K562 (cell line): Measurements from ENCODE around the gene CD101. TPM values are rescaled to one million over a fixed set of nuclear protein-coding genes. Genes with fewer than 3 reads are reported as not detected.

Experiments used
- ATAC-seq: fragments of 200-7000 bp; cut with Tn5 transposase; 3 replicates; pipeline ENCODE4 v1.9.1; 2020; ENCODE audit warnings: moderate library complexity
- BruUV-seq: library from RNA; stranded (reverse); fragments of 400-500 nt; replicated peaks from 2 replicates; lab custom pipeline; 2021; lab: Mats Ljungman, UMichigan
- CTCF ChIA-PET: fragments of 300-600 bp; formaldehyde crosslinking; extraction: SDS; loops from one replicate; lab custom pipeline; 2021; ENCODE audit warnings: low intra/inter-chr PET ratio; lab: Yijun Ruan, JAX
- POLR2A ChIA-PET: fragments of 300-600, 350-650 bp; sonication (Branson Sonifier 250); formaldehyde crosslinking; extraction: SDS; loops from one replicate; lab custom pipeline; 2021; ENCODE audit warnings: antibody characterized with exemption, inconsistent platforms; lab: Yijun Ruan, JAX
- DNase-seq, 4 experiments: peaks; one replicate each; pipeline versions ENCODE4 v3.0.0 to v3.0.0-alpha.2; 2011 to 2018; ENCODE audit warnings: low spot score in 3 of 4, mixed read lengths in 3 of 4; ENCODE audit errors: extremely low read depth in 1 of 4
- FAIRE-seq: peaks from 2 replicates; lab custom pipeline; 2011; peaks lifted over from hg19 to GRCh38; lab: Jason Lieb, UNC
- H2AFZ ChIP-seq: 2 replicates; pipeline ENCODE4 v1.6.0; 2011; ENCODE audit warnings: low read depth, low read length, control low read depth, inconsistent platforms
- H3K27ac ChIP-seq: fragments of 200-600 bp; 3 replicates; pipeline ENCODE4 v1.8.0; 2011; ENCODE audit warnings: low read depth, mild to moderate bottlenecking, control low read depth, inconsistent platforms, low read length, moderate library complexity, mixed read lengths; ENCODE audit errors: extremely low read depth
- H3K27me3 ChIP-seq, 2 experiments: fragments of 300-600 bp in 1 of 2; 2 replicates in 1 of 2; 3 replicates in 1 of 2; pipeline versions ENCODE4 v1.6.0 to v1.8.0; 2011; ENCODE audit warnings: inconsistent platforms in 2 of 2, low read length in 2 of 2, mild to moderate bottlenecking in 1 of 2, mixed read lengths in 1 of 2, moderate library complexity in 1 of 2; ENCODE audit not compliant: control insufficient read depth in 2 of 2, insufficient read depth in 2 of 2
- H3K36me3 ChIP-seq: fragments of 300-600 bp; 3 replicates; pipeline ENCODE4 v1.8.0; 2011; ENCODE audit warnings: mild to moderate bottlenecking, low read length, inconsistent platforms; ENCODE audit not compliant: control insufficient read depth, insufficient read depth
- H3K4me1 ChIP-seq, 2 experiments: fragments of 200-600 bp in 1 of 2; replicated peaks in 1 of 2; 2 replicates in 1 of 2; 3 replicates in 1 of 2; pipeline versions ENCODE4 v1.5.1 to v1.8.0; 2011; ENCODE audit warnings: inconsistent platforms in 2 of 2, low read length in 2 of 2, mild to moderate bottlenecking in 1 of 2, mixed read lengths in 1 of 2, moderate library complexity in 1 of 2; ENCODE audit not compliant: control insufficient read depth in 2 of 2, insufficient read depth in 2 of 2
- H3K4me2 ChIP-seq: 2 replicates; pipeline ENCODE4 v1.6.1; 2011; ENCODE audit warnings: low read length, control low read depth, inconsistent platforms, mixed read lengths; ENCODE audit not compliant: insufficient read depth
- H3K4me3 ChIP-seq: fragments of 200-600 bp; sonication (generic), shearing (Covaris generic); 2 replicates; pipeline ENCODE4 v1.5.1; 2016; ENCODE audit warnings: control low read depth, inconsistent platforms
- H3K79me2 ChIP-seq: fragments of 200-600 bp; 3 replicates; pipeline ENCODE4 v1.8.0; 2011; ENCODE audit warnings: low read length, inconsistent platforms; ENCODE audit not compliant: control insufficient read depth, insufficient read depth
- H3K9ac ChIP-seq, 2 experiments: 2 replicates each; pipeline versions ENCODE4 v1.6.0 to v1.6.1; 2011; ENCODE audit warnings: low read depth in 2 of 2, low read length in 2 of 2, control low read depth in 1 of 2, inconsistent platforms in 1 of 2, mild to moderate bottlenecking in 1 of 2, mixed read lengths in 1 of 2; ENCODE audit not compliant: insufficient read depth in 1 of 2
- H3K9me1 ChIP-seq: one replicate; pipeline ENCODE4 v1.6.0; 2011; ENCODE audit warnings: inconsistent platforms, mild to moderate bottlenecking, low read length, moderate library complexity; ENCODE audit not compliant: control insufficient read depth, insufficient read depth
- H3K9me3 ChIP-seq: replicated peaks from 2 replicates; pipeline ENCODE4 v1.5.1; 2011; ENCODE audit warnings: low read depth, low read length, inconsistent platforms; ENCODE audit not compliant: control insufficient read depth, insufficient read depth
- H4K20me1 ChIP-seq: replicated peaks from 2 replicates; pipeline ENCODE4 v1.6.1; 2011; ENCODE audit warnings: low read length, inconsistent platforms, mixed read lengths; ENCODE audit not compliant: control insufficient read depth, insufficient read depth
- CBFA2T3 ChIP-seq: fragments of 450-650 bp; IDR thresholded peaks from 2 replicates; pipeline ENCODE4 v1.6.1; 2017
- FIP1L1 ChIP-seq: fragments of 200-400 bp; formaldehyde crosslinking; IDR thresholded peaks from 2 replicates; pipeline ENCODE4 v1.6.1; 2018; ENCODE audit warnings: mild to moderate bottlenecking, low read depth, low read length; ENCODE audit not compliant: poor library complexity, severe bottlenecking
- KAT7 ChIP-seq: sonication (generic); formaldehyde crosslinking; IDR thresholded peaks from 2 replicates; pipeline ENCODE4 v1.8.0; 2022; ENCODE audit warnings: missing genetic modification reagents, mild to moderate bottlenecking, borderline replicate concordance
- PYGO2 ChIP-seq: fragments of 450-650 bp; IDR thresholded peaks from 2 replicates; pipeline ENCODE4 v1.6.1; 2016; ENCODE audit warnings: mild to moderate bottlenecking, missing genetic modification characterization, moderate library complexity, missing compliant biosample characterization
- SNRNP70 ChIP-seq: fragments of 200-400 bp; formaldehyde crosslinking; optimal IDR thresholded peaks from 2 replicates; pipeline ENCODE3; 2017; ENCODE audit warnings: low read depth, low read length
- TSC22D4 ChIP-seq: fragments of 450-650 bp; IDR thresholded peaks from 2 replicates; pipeline ENCODE4 v1.6.1; 2016; ENCODE audit warnings: missing genetic modification characterization, missing biosample characterization, control low read depth
- ZFP36 ChIP-seq: fragments of 150-350 bp; IDR thresholded peaks from 2 replicates; pipeline ENCODE4 v1.6.1; 2018; ENCODE audit warnings: low read length, low read depth; ENCODE audit not compliant: partially characterized antibody
- ZNF75A ChIP-seq: fragments of 450-650 bp; formaldehyde crosslinking; IDR thresholded peaks from 2 replicates; pipeline ENCODE4 v1.4.0; 2020; ENCODE audit warnings: mild to moderate bottlenecking
- WGBS: fragments of 100-300 bp; shearing (Covaris generic); methylation state at CpG from one replicate; pipeline ENCODE4 v1.1.6; 2016; ENCODE audit warnings: low coverage, mixed read lengths; ENCODE audit not compliant: insufficient coverage; ENCODE audit errors: missing lambda C conversion rate; 5-methylcytosine and 5-hydroxymethylcytosine counted together
- in situ Hi-C: fragments of 300-500 bp; cut with MboI; formaldehyde crosslinking; loops from 4 replicates; pipeline ENCODE4 v1.15.0; 2018; ENCODE audit warnings: inconsistent platforms, mixed read lengths
- intact Hi-C: fragments of 100-400 bp; cut with micrococcal nuclease; formaldehyde crosslinking; loops from 2 replicates; pipeline ENCODE4 v1.14.2; 2022
- polyA plus RNA-seq, 8 experiments: library from polyadenylated mRNA; depleted of rRNA in 4 of 8; stranded (reverse) in 5 of 8; unstranded in 3 of 8; fragments of >200 nt; fragmentation: Nextera tagmentation in 2 of 8; fragmentation: Illumina TruSeq in 1 of 8; extraction: Ambion mirVana in 2 of 8; extraction: Trizol in 1 of 8; gene quantifications; 2 replicates each; pipeline versions ENCODE4 v1.2.1 to v1.2.3, GENCODE V29; 2011 to 2014; ENCODE audit warnings: inconsistent platforms in 1 of 8, missing spikeins in 1 of 8
- total RNA-seq, 7 experiments: library from RNA; depleted of rRNA in 6 of 7; stranded (reverse); fragments of >200 nt in 6 of 7; fragmentation: Illumina TruSeq in 2 of 7; extraction: Trizol in 2 of 7; gene quantifications; 2 replicates each; pipeline versions ENCODE4 v1.2.1 to v1.2.3, GENCODE V29; 2011 to 2021; ENCODE audit warnings: low replicate concordance in 1 of 7
- TF ChIP-seq, protein P1 (sequence below): fragments of 200-800 bp; sonication (Bioruptor generic); IDR thresholded peaks from 2 replicates; pipeline ENCODE4 v1.6.1; 2016; ENCODE audit warnings: missing genetic modification characterization, missing compliant biosample characterization
- TF ChIP-seq, protein P2 (sequence below): fragments of 250-450 bp; sonication (Bioruptor Pico); IDR thresholded peaks from 2 replicates; pipeline ENCODE4 v1.5.0; 2021; ENCODE audit warnings: mild to moderate bottlenecking, borderline replicate concordance

CD101 gene
- total and polyA plus RNA-seq, 9 of the 15 experiments (the other 6 are each of a cell fraction or from before 2014, with no cell fraction given): 0.04 to 1.1 (median 0.20) TPM

DNA sequence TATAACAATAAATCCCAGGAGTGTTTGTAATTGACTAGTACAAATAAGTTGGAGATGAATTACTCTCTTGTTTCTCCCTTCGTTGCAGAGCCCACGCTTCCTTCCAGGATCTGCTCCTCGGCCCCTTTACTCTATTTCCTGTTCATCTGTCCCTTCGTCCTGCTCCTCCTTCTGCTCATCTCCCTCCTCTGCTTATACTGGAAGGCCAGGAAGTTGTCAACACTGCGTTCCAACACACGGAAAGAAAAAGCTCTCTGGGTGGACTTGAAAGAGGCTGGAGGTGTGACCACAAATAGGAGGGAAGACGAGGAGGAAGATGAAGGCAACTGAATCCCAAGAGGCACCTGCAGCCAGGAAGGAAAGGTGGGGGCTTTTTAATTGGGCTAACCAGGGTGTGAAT, 32.2 kb downstream of the CD101 start:
- in situ Hi-C loops: no loop called here
- no peak for ATAC-seq
- H3K4me1 ChIP-seq: peaks cover 0 to 4% of the 10 kb centered on the region in 2 experiments; a peak in 2 of 5 replicates

DNA sequence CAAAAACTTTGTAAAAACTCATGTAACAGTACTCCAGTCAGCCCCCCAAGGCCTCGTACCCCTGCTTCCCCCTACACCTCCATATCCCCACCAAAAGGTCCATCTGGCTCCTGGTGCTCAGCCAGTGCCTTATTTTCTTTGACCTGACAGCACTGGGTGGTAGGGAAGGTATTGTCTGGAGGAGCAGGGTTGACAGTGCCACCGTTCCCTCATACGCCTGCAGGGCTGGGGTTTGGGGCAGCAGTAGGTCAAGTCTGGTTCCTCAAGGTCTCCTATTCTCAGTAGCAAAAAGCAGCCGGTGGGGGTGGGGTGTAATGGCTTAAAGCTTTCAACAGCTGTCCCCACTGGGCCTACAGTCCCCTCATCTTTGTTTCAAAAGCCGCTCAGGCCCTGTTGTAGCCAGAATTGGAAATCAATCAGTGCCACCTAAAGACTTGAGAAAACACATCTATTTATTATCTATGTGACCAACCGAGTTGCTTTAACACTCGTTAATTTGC, 33.3 kb downstream of the CD101 start:
- POLR2A ChIA-PET: no interaction called here
- Histone ChIP-seq H3K27me3 (no peaks in the 10 kb centered on the region), H3K79me2 (no peaks in the 10 kb centered on the region), H3K4me2 (no peak overlapping the region), H3K36me3 (no peaks in the 10 kb centered on the region), H3K9ac (no peak overlapping the region), H3K27ac (no peak overlapping the region), H4K20me1 (no peaks in the 10 kb centered on the region), H3K9me3 (no peaks in the 10 kb centered on the region), H3K9me1 (no peaks in the 10 kb centered on the region), H2AFZ (no peak overlapping the region), H3K4me3 (no peak overlapping the region), H3K4me1 (no peaks in the 10 kb centered on the region; a peak in 2 of 5 replicates)
- intact Hi-C loops (no loop called here), in situ Hi-C loops (no loop called here)
- no TSS peak for BruUV-seq
- FAIRE-seq: no peak
- CTCF ChIA-PET: interaction anchor here (0.7 kb wide), 1 partner anchor 151 kb away, joined by 6 read pairs; no protein-coding TSS in a partner anchor
- WGBS: 54% methylated on average over 7 of the region's 7 CpGs
- no peak for ATAC-seq
- no peak for DNase-seq
- TF ChIP-seq ZNF75A (CRISPR knock-in tag) (no peak), KAT7 (CRISPR knock-in tag) (no peak), SNRNP70 (no peak), CBFA2T3 (no peak), FIP1L1 (no peak)
- TF ChIP-seq, protein P1, sequence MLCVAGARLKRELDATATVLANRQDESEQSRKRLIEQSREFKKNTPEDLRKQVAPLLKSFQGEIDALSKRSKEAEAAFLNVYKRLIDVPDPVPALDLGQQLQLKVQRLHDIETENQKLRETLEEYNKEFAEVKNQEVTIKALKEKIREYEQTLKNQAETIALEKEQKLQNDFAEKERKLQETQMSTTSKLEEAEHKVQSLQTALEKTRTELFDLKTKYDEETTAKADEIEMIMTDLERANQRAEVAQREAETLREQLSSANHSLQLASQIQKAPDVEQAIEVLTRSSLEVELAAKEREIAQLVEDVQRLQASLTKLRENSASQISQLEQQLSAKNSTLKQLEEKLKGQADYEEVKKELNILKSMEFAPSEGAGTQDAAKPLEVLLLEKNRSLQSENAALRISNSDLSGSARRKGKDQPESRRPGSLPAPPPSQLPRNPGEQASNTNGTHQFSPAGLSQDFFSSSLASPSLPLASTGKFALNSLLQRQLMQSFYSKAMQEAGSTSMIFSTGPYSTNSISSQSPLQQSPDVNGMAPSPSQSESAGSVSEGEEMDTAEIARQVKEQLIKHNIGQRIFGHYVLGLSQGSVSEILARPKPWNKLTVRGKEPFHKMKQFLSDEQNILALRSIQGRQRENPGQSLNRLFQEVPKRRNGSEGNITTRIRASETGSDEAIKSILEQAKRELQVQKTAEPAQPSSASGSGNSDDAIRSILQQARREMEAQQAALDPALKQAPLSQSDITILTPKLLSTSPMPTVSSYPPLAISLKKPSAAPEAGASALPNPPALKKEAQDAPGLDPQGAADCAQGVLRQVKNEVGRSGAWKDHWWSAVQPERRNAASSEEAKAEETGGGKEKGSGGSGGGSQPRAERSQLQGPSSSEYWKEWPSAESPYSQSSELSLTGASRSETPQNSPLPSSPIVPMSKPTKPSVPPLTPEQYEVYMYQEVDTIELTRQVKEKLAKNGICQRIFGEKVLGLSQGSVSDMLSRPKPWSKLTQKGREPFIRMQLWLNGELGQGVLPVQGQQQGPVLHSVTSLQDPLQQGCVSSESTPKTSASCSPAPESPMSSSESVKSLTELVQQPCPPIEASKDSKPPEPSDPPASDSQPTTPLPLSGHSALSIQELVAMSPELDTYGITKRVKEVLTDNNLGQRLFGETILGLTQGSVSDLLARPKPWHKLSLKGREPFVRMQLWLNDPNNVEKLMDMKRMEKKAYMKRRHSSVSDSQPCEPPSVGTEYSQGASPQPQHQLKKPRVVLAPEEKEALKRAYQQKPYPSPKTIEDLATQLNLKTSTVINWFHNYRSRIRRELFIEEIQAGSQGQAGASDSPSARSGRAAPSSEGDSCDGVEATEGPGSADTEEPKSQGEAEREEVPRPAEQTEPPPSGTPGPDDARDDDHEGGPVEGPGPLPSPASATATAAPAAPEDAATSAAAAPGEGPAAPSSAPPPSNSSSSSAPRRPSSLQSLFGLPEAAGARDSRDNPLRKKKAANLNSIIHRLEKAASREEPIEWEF: no peak
- TF ChIP-seq, protein P2, sequence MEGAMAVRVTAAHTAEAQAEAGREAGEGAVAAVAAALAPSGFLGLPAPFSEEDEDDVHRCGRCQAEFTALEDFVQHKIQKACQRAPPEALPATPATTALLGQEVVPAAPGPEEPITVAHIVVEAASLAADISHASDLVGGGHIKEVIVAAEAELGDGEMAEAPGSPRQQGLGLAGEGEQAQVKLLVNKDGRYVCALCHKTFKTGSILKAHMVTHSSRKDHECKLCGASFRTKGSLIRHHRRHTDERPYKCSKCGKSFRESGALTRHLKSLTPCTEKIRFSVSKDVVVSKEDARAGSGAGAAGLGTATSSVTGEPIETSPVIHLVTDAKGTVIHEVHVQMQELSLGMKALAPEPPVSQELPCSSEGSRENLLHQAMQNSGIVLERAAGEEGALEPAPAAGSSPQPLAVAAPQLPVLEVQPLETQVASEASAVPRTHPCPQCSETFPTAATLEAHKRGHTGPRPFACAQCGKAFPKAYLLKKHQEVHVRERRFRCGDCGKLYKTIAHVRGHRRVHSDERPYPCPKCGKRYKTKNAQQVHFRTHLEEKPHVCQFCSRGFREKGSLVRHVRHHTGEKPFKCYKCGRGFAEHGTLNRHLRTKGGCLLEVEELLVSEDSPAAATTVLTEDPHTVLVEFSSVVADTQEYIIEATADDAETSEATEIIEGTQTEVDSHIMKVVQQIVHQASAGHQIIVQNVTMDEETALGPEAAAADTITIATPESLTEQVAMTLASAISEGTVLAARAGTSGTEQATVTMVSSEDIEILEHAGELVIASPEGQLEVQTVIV (CRISPR knock-in tag): no peak

More for the DNA sequence above, 32.2 kb downstream of the CD101 start:
- DNase-seq: no peak
- Histone ChIP-seq H3K4me3 (no peak overlapping the region), H3K9me1 (no peaks in the 10 kb centered on the region), H3K79me2 (no peaks in the 10 kb centered on the region), H3K27ac (no peak overlapping the region), H3K4me2 (no peak overlapping the region), H3K27me3 (no peaks in the 10 kb centered on the region), H3K36me3 (no peaks in the 10 kb centered on the region), H4K20me1 (no peaks in the 10 kb centered on the region), H3K9ac (no peak overlapping the region), H2AFZ (peak overlapping the region; percentile 21; the same call in 1 of the 2 replicates), H3K9me3 (no peaks in the 10 kb centered on the region)
- ChIA-PET POLR2A (no interaction called here), CTCF (no interaction called here)
- WGBS: 29% methylated on average over 7 of the region's 7 CpGs
- BruUV-seq: no TSS peak
- intact Hi-C loops: no loop called here
- no peak for FAIRE-seq
- TF ChIP-seq TSC22D4 (tag) (no peak), ZFP36 (no peak), PYGO2 (tag) (no peak)
